ENCODE measurements around the gene LRMDA.

- TF ChIP-seq CTCF (IDR thresholded peaks at IDR 0.05) = no peak
- no peak for TF ChIP-seq POLR2A (IDR thresholded peaks at IDR 0.05)
Observed at GRCh38 chr10:75437693-75438092, 6.3 kb downstream of the LRMDA start.

Measured in adrenal gland (tissue), 5 donors.